Naive thymus-derived CD8-positive, alpha-beta T cell (primary cell): ENCODE measurements around the gene MIDN. TPM values are rescaled to one million over a fixed set of nuclear protein-coding genes. Genes with fewer than 3 reads are reported as not detected.
A peak's percentile ranks its signal among the peaks of the same experiment; 100 is the strongest.
"Not testable (repeated sequence)": the region's sequence is repeated elsewhere in the genome, so short reads cannot be mapped to it uniquely, and the experiment has no call there.

Experiments used
- ATAC-seq, 2 donors: fragments of 150-1000 bp; cut with Tn5 transposase in 1 of 2; sonication (Bioruptor Pico), chemical (Tn5 transposase) in 1 of 2; 1 replicate in 1 of 2; 2 replicates in 1 of 2; pipeline ENCODE4 v1.10.0; 2021; ENCODE audit warnings: mild to moderate bottlenecking in 2 of 2, moderate library complexity in 2 of 2
- POLR2A ChIA-PET: fragments of 350-600 bp; sonication (Branson Sonifier 250); formaldehyde crosslinking; loops from one replicate; lab custom pipeline; 2021; ENCODE audit warnings: antibody characterized with exemption; lab: Charles Lee
- DNase-seq, 10 donors: peaks; one replicate each; pipeline versions ENCODE4 v3.0.0 to v3.0.0-alpha.2; 2020 to 2022
- H3K27ac Mint-ChIP-seq, 10 donors: one replicate each; pipeline ENCODE4 v1.8.0; 2020 to 2022; ENCODE audit warnings: mild to moderate bottlenecking in 10 of 10, mixed read lengths in 10 of 10, moderate library complexity in 4 of 10, inconsistent platforms in 1 of 10
- H3K27me3 Mint-ChIP-seq, 5 donors: one replicate each; pipeline ENCODE4 v1.8.0; 2021 to 2022; ENCODE audit warnings: mixed read lengths in 5 of 5
- H3K36me3 Mint-ChIP-seq, 3 donors: one replicate each; pipeline ENCODE4 v1.8.0; 2020 to 2022; ENCODE audit warnings: mixed read lengths in 3 of 3, mild to moderate bottlenecking in 2 of 3, inconsistent platforms in 1 of 3
- H3K4me1 Mint-ChIP-seq, 4 donors: one replicate each; pipeline ENCODE4 v1.8.0; 2021 to 2022; ENCODE audit warnings: mixed read lengths in 4 of 4
- H3K4me3 Mint-ChIP-seq, 10 donors: one replicate each; pipeline ENCODE4 v1.8.0; 2020 to 2022; ENCODE audit warnings: mild to moderate bottlenecking in 10 of 10, mixed read lengths in 10 of 10, moderate library complexity in 6 of 10, inconsistent platforms in 1 of 10
- H3K9me3 Mint-ChIP-seq, 9 donors: one replicate each; pipeline ENCODE4 v1.8.0; 2020 to 2022; ENCODE audit warnings: mixed read lengths in 9 of 9, mild to moderate bottlenecking in 3 of 9, inconsistent platforms in 1 of 9, moderate library complexity in 1 of 9
- polyA plus RNA-seq, 3 donors: library from polyadenylated mRNA; unstranded; fragments of 300-500 nt; fragmentation: Illumina TruSeq; gene quantifications; one replicate each; pipeline ENCODE4 v1.2.3, GENCODE V29; 2021
- total RNA-seq, 8 experiments: library from RNA in 2 of 8; stranded (reverse) in 2 of 8; gene quantifications; one replicate each; pipeline ENCODE4 v1.2.3 and lab custom pipeline; 2021 to 2026

MIDN gene
- total RNA-seq (10 to 100 TPM; 31.2 to 35.4 TPM), polyA plus RNA-seq (1 to 10 TPM; 1.1 to 8.2 (median 6.6) TPM), total RNA-seq (lab: John Stamatoyannopoulos, UW) (15.1 to 156 (median 32.0) reads per million in 6 experiments)

DNA sequence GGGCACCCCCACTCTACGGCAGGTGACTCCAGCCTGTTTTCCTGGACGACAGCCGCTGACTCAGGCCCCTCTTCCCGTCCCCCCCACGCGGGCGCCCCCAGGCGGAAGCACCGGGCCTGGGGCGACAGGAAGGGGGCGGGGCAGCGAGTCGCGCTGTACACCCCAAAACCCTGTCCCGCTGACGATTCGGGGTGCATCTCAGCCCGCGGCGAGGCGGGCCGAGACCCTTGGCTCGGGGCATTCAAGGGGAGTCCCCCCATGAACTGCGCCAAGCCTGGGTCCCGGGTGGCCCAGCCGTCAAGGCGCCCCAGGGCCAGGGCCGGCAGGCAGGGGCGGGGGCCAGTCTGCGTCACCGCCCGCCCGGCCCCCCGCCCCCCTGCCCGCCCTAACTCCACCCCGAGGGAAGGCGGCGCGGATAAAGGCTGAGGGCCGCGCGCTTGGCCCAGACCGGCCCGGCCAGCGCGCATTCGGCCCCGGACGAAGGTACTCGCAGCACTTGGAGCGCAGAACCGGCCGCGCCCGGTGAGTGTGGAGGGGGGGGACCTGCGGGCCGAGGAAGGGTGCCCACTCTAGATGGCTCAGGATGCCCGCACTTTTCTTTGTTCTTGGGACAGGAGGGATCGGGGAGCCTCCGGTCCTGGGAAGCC, at the start of gene MIDN:
TSS of gene MIDN (plus strand) at position 445 of the 647 bp plus-strand sequence. CDS start 1,714 bp downstream, outside the sequence.
- peaks cover 0 to 7% (median 0%) of the 10 kb centered on the region in 3 donors for H3K36me3 Mint-ChIP-seq
- H3K9me3 Mint-ChIP-seq, result no peaks in the 10 kb centered on the region
- POLR2A ChIA-PET, result interaction anchor here (1.0 to 13.6 kb wide), 3 partner anchors 16 to 157 kb away, joined by 3 to 480 read pairs (median 4); partner anchors contain the start of genes CIRBP and FAM174C
- peaks cover 7 to 18% (median 9%) of the 10 kb centered on the region in 4 donors for H3K4me1 Mint-ChIP-seq
- DNase-seq (peak; percentile 45 to 80 (median 61)), ATAC-seq (peak in 1 of 2 donors; percentile 0)
- peak within 1 kb of the TSS in 8 of 10 donors; percentile 19 to 91 (median 78) for H3K27ac Mint-ChIP-seq
- peaks cover 0 to 1% (median 0%) of the 10 kb centered on the region in 5 donors for H3K27me3 Mint-ChIP-seq
- H3K4me3 Mint-ChIP-seq, result peak within 1 kb of the TSS in 9 of 10 donors; percentile 46 to 95 (median 69)

DNA sequence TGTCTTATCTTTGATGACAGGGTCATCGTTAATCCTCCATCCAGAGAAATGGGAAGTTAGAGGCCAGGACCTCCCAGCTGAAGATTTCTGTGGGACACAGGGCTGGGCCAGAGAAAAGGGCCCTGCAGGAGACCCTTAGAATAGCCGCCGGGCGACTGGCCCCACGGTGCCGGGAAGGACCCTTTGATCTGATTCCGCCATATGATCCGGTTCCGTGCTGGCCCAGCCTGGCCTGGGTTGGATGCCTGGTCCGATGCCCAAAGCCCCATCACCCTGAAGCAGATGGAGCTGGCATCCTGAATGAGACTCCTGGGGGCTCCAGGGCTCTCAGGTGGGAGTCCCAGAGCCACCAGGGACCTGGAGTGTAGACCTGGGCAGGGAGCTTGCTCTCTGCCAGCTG, 48.9 kb upstream of the MIDN start:
- Mint-ChIP-seq H3K9me3 (no peaks in the 10 kb centered on the region), H3K4me3 (no peak overlapping the region), H3K36me3 (no peaks in the 10 kb centered on the region), H3K27ac (no peak overlapping the region), H3K4me1 (peaks cover 9 to 16% (median 13%) of the 10 kb centered on the region in 4 donors), H3K27me3 (no peaks in the 10 kb centered on the region)
- POLR2A ChIA-PET, result interaction anchor here (0.7 to 1.1 kb wide), 5 partner anchors 82 to 283 kb away, joined by 3 to 5 read pairs (median 3); partner anchors contain the start of gene KISS1R
- ATAC-seq, result no peak
- no peak for DNase-seq

GRCh38 chr19:1200614-1201013, 47.8 kb upstream of the MIDN start:
- POLR2A ChIA-PET, result interaction anchor here (1.1 kb wide), 1 partner anchor 93 kb away, joined by 5 read pairs; no protein-coding TSS in a partner anchor
- peak overlapping the region in 3 of 10 donors; percentile 28 to 75 (median 41) for H3K27ac Mint-ChIP-seq
- H3K36me3 Mint-ChIP-seq, H3K4me3 Mint-ChIP-seq, H3K9me3 Mint-ChIP-seq, H3K27me3 Mint-ChIP-seq, DNase-seq, ATAC-seq: not testable (repeated sequence)
- H3K4me1 Mint-ChIP-seq, result peaks cover 9 to 22% (median 13%) of the 10 kb centered on the region in 4 donors

DNA sequence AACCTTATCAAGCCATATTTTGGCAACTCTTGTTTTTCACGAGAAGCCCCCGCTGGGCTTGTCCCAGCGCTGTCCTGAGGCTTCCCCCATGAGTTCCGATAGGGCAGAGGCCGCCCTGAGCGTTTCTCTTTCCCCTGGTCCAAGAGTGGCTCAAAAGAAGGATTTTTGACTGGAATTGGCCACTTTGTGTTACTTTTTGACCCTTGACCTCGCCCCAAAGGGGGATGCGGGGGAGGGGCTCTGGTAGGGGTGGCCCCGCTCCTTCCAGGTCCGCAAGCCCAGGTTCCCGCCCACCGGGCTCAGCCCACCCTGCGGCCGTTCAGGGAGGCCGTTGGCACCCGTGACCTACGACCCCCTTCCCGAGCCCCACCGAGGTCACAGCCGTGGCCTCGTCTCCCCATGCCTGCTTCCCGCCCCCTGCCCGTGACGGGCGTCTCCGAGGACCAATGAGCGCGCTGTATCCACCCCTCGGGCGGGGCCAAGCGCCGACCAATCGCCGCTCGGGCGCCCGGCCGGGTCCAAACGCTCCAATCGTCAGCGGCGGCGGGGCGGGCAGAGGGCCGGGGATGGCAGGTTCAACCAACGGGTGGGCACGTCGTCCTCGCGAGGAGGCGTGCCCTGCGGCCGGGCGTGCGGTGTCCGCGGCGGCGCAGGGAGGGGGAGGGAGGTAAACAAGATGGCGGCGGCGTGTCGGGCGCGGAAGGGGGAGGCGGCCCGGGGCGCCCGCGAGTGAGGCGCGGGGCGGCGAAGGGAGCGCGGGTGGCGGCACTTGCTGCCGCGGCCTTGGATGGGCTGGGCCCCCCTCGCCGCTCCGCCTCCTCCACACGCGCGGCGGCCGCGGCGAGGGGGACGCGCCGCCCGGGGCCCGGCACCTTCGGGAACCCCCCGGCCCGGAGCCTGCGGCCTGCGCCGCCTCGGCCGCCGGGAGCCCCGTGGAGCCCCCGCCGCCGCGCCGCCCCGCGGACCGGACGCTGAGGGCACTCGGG, 43.0 kb upstream of the MIDN start, which contains the start of gene STK11:
TSS of gene STK11 (plus strand) at position 665 of the 986 bp plus-strand sequence. CDS start 1,136 bp downstream, outside the sequence.
- peaks cover 19 to 47% (median 40%) of the 10 kb centered on the region in 4 donors for H3K4me1 Mint-ChIP-seq
- H3K9me3 Mint-ChIP-seq, result no peaks in the 10 kb centered on the region
- H3K27ac Mint-ChIP-seq, result peak within 1 kb of the TSS in 9 of 10 donors; percentile 84 to 96 (median 93)
- peak within 1 kb of the TSS; percentile 91 to 98 (median 94) for H3K4me3 Mint-ChIP-seq
- ATAC-seq, result peak; percentile 91 to 95
- peaks cover 0 to 3% (median 1%) of the 10 kb centered on the region in 3 donors for H3K36me3 Mint-ChIP-seq
- POLR2A ChIA-PET, result interaction anchor here (0.6 to 2.2 kb wide), 4 partner anchors 64 to 115 kb away, joined by 3 to 10 read pairs (median 3); partner anchors contain the start of gene CIRBP
- H3K27me3 Mint-ChIP-seq, result no peaks in the 10 kb centered on the region
- DNase-seq, result peak; percentile 98 to 100 (median 99)

- peaks cover 0 to 3% (median 1%) of the 10 kb centered on the region in 3 donors for H3K36me3 Mint-ChIP-seq
- no peaks in the 10 kb centered on the region for H3K9me3 Mint-ChIP-seq
- peak overlapping the region; percentile 91 to 98 (median 94) for H3K4me3 Mint-ChIP-seq
- H3K4me1 Mint-ChIP-seq, result peaks cover 19 to 51% (median 42%) of the 10 kb centered on the region in 4 donors
- H3K27ac Mint-ChIP-seq, result peak overlapping the region; percentile 82 to 96 (median 92)
- POLR2A ChIA-PET, result interaction anchor here (0.5 to 1.3 kb wide), 7 partner anchors 11 to 286 kb away, joined by 3 to 5 read pairs (median 4); no protein-coding TSS in a partner anchor
- no peaks in the 10 kb centered on the region for H3K27me3 Mint-ChIP-seq
- DNase-seq, result no peak
- no peak for ATAC-seq
Measured at GRCh38 chr19:1206150-1206863, 42.1 kb upstream of the MIDN start.

DNA sequence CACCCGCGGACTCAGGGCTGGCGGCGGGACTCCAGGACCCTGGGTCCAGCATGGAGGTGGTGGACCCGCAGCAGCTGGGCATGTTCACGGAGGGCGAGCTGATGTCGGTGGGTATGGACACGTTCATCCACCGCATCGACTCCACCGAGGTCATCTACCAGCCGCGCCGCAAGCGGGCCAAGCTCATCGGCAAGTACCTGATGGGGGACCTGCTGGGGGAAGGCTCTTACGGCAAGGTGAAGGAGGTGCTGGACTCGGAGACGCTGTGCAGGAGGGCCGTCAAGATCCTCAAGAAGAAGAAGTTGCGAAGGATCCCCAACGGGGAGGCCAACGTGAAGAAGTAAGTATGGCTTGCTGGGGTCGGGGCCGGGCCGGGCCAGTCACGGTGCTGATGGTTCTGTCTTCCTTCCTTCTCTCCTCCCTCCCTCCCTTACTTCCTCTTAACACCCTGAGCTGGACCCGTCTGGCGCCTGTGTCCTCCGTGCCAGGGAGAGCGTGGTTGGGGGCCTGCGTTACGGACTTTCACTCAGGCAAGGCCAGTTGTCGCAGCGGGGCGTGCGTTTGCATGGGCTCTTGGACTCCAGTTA, 41.4 kb upstream of the MIDN start:
- peaks cover 22 to 55% (median 47%) of the 10 kb centered on the region in 4 donors for H3K4me1 Mint-ChIP-seq
- POLR2A ChIA-PET, result interaction anchor here (0.5 to 1.3 kb wide), 7 partner anchors 12 to 287 kb away, joined by 3 to 5 read pairs (median 4); no protein-coding TSS in a partner anchor
- H3K4me3 Mint-ChIP-seq, result peak overlapping the region; percentile 91 to 98 (median 94)
- H3K9me3 Mint-ChIP-seq, result no peaks in the 10 kb centered on the region
- peak overlapping the region; percentile 82 to 96 (median 92) for H3K27ac Mint-ChIP-seq
- ATAC-seq (no peak), DNase-seq (peak in 3 of 10 donors; percentile 33 to 38 (median 35))
- H3K36me3 Mint-ChIP-seq, result peaks cover 0 to 6% (median 1%) of the 10 kb centered on the region in 3 donors
- H3K27me3 Mint-ChIP-seq, result no peaks in the 10 kb centered on the region

- not testable (repeated sequence) for H3K9me3 Mint-ChIP-seq, H3K27me3 Mint-ChIP-seq, ATAC-seq, DNase-seq
- Mint-ChIP-seq H3K27ac (peak overlapping the region in 2 of 10 donors; percentile 15 to 18), H3K4me1 (peaks cover 21 to 53% (median 45%) of the 10 kb centered on the region in 4 donors), H3K36me3 (peaks cover 0 to 14% (median 1%) of the 10 kb centered on the region in 3 donors), H3K4me3 (peak overlapping the region in 7 of 10 donors; percentile 22 to 96 (median 51))
- POLR2A ChIA-PET, result interaction anchor here (1.2 kb wide), 1 partner anchor 141 kb away, joined by 3 read pairs; no protein-coding TSS in a partner anchor
Measured at GRCh38 chr19:1208830-1209229, 39.6 kb upstream of the MIDN start.

GRCh38 chr19:1210227-1210538, 38.2 kb upstream of the MIDN start:
- Mint-ChIP-seq H3K27me3 (no peaks in the 10 kb centered on the region), H3K9me3 (no peaks in the 10 kb centered on the region), H3K36me3 (peaks cover 0 to 16% (median 1%) of the 10 kb centered on the region in 3 donors), H3K4me3 (peak overlapping the region in 4 of 10 donors; percentile 36 to 48 (median 44)), H3K27ac (peak overlapping the region in 5 of 10 donors; percentile 11 to 76 (median 14)), H3K4me1 (peaks cover 24 to 52% (median 46%) of the 10 kb centered on the region in 4 donors)
- POLR2A ChIA-PET, result interaction anchor here (0.7 to 1.2 kb wide), 4 partner anchors 16 to 198 kb away, joined by 3 to 4 read pairs (median 4); no protein-coding TSS in a partner anchor
- DNase-seq (no peak), ATAC-seq (no peak)

- Mint-ChIP-seq H3K4me1 (peaks cover 23 to 54% (median 47%) of the 10 kb centered on the region in 4 donors), H3K27me3 (no peaks in the 10 kb centered on the region), H3K27ac (peak overlapping the region in 4 of 10 donors; percentile 8 to 82 (median 38)), H3K9me3 (no peaks in the 10 kb centered on the region), H3K36me3 (peaks cover 0 to 18% (median 1%) of the 10 kb centered on the region in 3 donors), H3K4me3 (peak overlapping the region in 4 of 10 donors; percentile 7 to 60 (median 35))
- DNase-seq (no peak), ATAC-seq (no peak)
- POLR2A ChIA-PET, result interaction anchor here (0.6 to 1.5 kb wide), 3 partner anchors 47 to 156 kb away, joined by 3 to 6 read pairs (median 3); no protein-coding TSS in a partner anchor
Measured at GRCh38 chr19:1211494-1212234, 36.7 kb upstream of the MIDN start.
